NCI-H146 treated with DMSO at 0.1 percent for 48 hours (cell line): Measurements from ENCODE around the gene PDZD7.

Experiments
- DNase-seq: peaks from one replicate; lab custom pipeline; 2025; ENCODE audit not compliant: unreplicated experiment; lab: John Stamatoyannopoulos, UW

The PDZD7 gene

DNA sequence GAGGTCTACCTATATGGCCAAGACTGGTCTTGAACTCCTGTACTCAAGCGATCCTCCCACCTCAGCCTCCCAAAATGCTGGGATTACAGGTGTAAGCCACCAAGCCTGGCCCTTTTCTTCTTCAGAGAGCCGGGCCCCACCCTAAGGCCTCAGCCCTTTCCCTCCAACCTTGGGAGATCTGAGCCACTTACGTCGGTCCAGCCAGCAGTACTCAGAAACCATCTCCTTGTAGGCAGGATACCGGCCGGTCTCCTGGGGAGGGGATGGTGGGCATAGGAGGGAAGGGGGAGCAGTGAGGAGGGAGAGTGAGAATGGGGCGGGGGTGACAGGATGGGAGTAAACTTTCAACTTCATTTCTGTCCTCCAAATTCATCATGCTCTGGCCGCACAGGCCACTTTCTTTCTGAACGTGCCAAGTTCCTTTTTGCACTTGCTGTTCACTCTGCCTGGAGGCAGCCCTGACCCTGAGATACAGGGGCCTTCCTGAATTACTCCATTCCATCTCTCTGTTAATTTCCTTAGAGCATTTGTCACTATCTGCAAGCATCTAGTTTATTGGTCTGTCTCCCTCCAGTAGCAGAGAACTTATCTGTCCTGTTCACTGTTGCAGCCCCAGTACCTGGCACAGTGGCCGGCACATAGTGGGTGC, 10.4 kb downstream of the PDZD7 start:
- no peak for DNase-seq

DNA sequence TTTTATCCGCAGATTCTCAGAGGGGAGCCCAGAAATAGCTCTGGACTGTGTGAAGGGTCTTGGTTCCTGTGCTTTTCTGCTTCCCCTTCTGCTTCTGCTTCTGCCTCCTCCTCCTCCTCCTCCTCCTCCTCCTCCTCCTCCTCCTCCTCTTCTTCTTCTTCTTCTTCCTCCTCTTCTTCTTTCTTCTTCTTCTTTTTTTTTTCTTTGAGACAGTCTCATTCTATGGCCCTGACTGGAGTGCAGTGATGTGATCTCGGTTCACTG, 11.6 kb downstream of the PDZD7 start:
- no peak for DNase-seq

DNA sequence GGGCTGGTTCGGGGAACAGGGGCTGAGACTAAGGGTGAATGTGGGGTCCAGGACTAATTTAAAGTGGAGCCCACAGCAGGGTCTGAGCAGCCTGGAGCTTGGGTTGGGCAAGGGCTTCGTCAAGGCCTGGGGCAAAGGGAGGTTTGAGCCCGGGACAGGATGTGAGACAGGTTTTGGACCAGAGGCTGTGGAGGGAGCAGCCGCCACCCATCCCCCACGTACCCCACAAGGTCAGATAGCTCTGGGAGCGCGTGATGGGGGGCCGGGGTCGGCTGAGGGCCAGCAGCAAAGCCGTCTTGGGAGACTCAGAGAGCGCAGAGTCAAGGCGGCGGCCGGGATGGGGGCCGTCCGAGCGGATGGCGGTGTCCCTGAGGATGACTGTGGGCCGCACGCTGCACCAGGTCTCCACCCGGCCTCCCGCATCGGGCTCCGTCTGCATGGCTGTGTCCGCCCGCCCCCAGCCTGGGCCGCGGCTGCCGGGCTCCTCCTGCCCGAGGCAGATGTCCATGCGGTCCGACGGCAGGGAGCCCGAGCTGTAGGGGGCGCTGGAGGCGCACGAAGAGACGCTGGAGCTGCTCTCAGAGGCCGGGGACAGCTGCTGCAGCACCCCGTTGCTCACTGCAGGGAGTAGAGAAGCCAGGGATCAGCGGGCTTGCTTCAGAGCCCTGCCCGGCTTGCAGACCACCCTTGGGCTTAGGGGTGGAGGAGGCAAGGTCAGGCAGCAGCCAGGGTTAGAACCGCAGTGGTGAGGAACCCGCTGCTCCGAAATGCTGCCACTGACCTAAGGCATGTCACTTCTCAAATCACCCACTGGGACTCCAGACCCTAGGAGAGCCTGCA, 12.1 kb downstream of the PDZD7 start:
- peak; percentile 66 for DNase-seq

DNA sequence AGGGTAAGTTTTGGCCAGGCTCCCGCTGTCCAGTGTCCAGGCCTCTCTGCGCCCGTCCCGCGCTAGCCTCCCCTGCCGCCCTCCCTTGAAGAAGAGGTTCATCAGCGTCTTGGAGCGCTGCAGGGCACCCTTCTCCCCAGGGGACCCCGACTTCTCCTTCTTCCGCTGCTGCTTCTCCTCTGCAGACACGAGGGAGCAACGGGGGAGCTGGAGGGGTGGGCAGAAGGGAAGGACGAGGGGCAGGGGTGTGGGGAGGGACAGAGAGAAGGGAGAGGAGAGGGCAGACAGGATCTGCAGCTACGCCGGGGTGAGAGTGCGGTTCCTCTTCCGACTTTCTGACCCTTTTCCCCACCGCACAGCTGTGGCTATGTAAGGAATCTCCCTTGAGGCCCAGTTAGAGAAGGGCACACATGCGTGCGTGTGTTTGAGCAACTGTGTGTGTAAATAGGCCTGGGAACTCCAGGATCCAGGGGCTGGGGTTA, 12.8 kb downstream of the PDZD7 start:
- DNase-seq = no peak

DNA sequence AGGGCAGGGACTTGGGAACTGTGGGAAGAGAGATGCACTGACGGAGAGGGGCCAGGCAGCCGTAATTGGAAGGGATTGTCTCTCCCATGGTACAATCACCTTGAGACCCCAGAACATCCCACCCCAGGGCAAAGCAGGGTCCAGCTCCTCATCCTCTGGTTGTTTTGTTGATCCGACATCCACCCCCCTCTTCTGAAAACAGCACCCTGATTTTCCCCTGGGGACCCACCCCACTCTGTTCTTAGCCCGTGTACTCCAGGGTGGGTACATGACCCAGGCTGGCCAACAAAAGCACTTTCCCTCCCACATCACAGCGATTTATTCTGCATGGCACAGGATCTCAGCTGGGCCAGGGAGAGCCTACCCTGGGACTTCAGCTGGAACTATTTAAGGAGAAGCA, 14.1 kb downstream of the PDZD7 start:
- DNase-seq = no peak

DNA sequence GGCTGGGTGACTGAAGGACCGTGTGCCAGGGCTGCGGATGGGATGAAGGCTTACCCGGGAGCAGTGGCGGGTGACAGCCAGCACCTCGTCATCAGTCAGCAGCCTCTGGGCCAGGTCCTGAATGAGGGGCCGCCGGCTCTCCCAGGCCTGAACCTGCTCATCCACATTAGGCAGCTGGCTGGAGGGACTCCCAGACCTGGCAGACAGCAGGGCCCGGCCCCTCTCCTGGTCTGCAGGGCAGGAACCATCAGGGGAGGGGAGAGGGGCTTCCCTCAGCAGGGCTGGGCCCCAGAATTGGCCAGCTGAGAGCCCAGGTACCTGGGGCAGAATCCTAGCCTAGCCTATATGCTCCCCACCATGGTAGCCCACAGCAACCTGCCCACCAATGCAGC, 15.4 kb downstream of the PDZD7 start:
- no peak for DNase-seq

DNA sequence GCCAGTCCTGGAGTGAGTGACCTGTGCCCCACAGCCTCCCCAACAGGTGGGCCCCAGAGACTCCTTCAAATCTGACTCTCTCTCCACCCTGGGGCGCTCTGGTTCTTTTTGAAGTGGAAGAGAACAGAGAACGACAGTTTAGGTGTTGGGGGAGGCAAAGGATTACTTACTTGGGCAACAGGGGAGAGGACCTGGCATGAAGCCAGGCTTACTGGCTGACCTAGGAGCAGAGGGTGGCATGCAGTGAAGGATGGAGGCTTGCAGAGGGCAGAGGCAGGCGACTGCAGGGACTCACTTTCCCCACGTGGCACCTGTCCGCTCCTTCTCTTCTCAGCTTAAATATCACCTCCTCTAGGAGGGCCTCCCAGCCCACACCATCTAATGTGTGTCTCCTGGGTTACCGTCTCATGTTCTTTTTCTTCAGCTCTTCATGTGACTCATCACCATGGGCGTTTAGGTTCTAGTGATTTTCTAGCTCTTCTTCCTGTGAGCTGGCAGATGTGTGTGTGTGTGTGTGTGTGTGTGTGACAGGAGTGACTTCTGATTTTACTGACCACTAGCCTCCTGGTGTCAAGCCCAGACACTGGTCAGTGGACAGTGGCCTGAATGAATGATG, 15.9 kb downstream of the PDZD7 start:
- no peak for DNase-seq

DNA sequence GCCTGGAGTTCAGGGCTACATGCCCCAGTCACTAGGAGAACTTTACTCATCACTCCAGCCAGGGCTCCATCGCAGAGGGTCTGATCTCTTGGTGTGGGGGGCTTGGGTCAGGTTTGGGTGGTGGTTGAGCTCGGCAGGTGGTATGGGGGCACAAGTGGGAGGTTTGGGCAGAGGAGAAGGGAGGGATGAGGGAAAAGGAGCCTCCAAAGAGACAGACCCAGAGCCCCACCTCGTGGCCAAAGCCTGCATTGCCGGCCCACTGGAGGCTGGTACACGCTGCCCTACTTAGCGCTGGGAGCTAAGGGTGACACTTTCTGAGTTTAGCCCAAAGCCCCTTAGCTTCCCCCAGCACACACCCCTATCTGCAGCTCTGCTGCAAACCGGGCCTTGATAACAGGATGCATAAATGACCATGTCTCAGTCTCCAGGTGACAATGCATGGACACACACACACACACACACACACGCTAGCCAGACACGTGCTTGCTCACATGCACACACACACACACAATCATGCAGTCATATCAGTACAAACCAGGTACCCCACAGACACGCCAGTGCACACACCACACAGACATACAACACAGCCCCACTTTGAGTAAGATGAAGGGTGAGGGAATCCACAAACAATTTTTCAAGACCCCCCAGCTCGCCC, 16.6 kb downstream of the PDZD7 start:
- DNase-seq = peak; percentile 40

DNA sequence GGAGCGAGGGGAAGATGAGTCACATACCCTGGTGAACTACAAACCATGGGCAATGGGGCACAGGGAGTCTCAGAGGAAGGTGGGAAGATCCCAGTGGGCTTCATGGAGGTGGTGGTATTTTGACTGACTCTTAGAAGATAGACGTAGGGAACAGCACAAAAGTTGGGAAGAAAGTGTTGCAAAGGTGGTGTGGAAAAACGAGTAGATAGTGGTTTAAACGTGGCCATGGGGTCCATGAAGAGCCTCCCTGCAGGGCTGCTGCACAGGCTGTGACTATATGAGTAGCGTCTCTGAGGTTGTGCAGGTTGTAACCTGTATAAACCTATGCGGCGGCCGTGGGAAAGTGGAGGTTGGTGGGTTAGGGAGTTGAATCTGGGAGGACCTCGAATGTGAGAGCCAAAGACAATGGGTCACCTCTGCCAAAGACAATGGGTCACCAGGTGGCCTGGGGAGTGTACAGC, 17.5 kb downstream of the PDZD7 start:
- no peak for DNase-seq

DNA sequence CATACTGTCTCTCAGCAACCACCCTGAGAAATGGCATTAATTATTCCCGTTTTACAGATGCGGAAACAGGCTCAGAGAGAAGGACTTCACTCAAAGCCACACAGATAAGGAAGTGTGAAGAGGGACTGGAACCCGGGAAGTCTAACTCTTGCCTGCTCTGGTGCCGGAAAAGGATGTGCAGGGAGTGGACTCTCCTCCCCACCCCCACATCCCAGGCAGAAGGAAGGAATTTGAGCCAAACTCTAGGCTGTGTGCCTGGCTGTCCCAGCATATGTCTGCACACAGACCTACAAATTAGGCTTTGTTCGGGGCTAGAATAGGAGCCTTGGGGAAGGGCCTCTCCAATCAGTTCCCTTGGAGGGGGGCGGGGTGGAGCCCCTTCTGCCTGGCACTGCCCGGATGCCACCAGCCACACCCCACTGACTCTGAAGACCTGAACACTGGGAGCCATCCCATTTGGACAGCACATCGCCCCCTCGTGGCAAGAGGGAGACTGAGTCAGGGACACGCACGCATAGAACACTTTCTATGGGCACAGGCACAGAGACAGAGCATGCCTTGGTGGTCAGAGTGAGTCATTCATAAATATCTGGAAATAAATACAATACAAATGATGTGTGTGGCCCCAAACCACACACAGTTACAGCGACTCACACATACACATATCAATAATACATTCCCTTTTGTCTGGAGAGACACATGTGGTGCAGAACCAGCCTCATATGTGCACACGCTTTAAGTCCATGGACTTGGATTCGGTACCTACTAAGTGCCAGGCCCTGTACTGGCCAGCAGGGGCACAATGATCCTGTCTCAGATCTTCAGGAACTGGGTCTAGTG, 18.2 kb downstream of the PDZD7 start:
- DNase-seq = peak; percentile 50

DNA sequence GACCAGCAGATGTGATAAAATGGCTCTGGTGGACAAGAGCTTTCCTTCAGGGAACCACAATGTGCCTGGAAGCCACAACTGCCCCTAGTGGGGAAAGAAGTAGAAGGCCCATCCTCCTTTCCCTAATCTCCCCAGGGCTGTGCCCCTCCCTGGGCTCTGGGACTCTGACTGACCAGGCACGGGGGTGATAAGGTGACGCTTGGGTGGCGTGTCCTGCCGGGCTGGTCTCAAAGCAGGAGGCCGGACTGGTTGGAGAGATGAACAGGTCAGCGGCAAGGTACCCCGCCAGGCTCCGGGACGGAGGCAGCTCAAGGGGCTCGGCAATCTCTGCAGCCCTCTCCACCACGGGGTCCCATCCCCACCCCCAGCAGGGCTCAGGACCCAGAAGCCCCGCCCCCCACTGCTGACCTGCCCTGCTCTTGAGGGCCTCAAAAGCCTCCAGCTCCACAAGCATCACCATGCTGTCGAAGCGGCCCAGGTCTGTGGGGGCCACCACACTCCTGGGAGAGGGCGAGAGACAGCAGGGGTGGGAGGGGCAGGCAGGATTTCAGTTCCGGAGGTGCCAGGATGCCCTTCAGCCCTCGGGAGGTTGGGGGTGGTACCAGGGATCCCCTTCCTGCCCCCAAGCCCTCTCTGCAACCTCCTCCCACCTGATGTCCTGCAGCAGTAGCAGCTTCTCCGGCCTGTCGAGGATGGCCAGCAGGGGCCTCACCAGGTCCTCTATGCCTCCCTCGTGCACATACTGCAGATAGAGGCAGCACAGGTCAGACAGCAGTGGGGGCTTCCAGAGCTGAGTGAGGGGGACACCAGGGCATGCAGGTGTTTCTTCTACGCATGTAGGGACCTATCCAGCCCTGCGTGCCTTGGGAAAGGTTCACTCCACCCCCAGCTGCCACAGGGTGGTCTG, 19.2 kb downstream of the PDZD7 start:
- no peak for DNase-seq

DNA sequence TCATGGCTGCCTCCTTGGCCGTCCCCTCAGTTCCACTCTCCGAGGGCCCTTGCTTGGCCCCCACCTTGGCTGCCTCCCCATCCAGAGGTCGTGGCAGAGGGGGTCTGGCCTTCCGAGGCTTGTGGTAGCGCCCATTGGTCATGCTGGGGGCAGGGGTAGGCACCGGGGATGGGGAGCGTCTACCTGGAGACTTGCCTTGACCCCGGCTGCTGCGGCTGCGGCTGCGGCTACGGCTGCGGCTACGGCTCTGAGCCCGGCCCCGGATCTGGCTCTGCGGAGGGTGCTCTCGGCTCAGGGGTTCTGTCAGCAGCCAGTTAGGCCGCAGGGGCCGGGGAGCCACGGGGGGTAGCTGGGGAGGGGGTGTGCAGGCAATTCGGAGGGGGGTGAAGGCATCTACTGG, 20.6 kb downstream of the PDZD7 start:
- no peak for DNase-seq

DNA sequence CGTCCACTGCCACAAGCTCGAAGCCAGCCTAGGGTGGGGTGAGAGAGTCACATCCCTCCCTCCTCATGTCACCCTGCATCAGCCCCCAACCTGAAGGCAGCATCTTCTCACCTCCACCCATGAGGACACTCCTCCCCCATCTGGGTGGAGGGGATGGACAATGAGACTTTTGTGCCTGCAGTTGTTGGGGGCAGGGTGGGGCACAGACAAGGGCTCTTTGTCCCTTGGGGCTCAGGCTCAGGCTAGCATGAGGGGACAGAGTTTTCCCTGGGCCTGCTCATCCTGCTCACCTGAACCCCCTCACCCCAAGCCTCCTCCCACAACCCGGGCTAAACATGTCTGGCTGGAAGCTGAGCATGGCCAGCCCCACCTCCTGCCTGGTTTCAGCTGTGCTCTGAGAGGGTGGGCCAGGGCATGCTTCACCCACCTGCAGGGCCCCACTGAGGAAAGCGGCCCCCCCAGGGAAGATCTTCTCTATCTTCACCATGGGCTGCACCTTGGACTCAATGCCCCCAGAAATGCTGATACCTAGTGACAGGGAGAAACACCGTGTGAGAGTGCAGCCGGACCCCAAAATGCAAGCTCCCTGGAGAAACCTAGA, 22.0 kb downstream of the PDZD7 start:
- no peak for DNase-seq

DNA sequence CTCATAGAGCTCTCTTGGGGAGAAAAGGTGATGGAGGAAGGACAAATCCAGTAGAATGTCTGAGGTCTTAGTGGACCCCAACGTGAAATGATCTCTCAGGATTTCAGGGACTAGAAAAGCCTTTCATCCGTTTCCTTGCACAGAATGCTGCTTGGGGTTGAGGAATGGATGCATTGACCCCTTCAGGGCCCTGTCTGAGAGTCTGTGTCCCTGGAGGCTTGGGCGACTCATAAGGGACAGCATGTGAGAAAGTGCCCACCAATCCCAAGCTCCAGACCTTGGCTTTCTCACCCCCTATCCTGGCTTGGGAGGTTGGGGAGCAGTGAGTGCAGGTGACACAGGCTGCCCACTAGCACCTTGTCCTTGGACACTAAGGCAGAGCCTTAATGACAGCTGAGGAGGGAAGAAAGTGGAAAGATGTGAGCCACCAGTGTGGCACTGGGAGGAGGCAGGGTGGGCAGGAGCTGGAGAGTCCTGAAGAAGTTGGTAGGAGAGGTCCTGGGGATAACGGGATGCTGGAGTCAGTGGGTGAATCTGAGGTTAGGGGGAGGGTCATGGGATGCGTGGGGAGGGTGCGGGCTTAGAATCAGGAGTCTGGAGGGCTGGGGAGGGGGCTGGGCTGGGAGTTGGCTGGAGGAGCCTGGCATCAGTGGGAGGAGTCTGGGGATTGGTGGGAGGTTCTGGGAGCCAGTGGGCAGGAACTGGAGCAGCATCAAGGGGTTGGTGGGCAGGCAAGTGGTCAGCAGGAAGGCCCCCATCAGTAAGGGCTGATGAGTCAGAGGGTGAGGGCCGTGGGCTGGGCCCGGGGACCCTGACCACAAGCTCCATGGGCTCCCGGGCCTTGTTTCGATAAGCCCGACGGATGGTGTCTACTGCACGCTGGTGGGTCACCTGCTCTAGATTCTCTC, 22.8 kb downstream of the PDZD7 start:
- no peak for DNase-seq

DNA sequence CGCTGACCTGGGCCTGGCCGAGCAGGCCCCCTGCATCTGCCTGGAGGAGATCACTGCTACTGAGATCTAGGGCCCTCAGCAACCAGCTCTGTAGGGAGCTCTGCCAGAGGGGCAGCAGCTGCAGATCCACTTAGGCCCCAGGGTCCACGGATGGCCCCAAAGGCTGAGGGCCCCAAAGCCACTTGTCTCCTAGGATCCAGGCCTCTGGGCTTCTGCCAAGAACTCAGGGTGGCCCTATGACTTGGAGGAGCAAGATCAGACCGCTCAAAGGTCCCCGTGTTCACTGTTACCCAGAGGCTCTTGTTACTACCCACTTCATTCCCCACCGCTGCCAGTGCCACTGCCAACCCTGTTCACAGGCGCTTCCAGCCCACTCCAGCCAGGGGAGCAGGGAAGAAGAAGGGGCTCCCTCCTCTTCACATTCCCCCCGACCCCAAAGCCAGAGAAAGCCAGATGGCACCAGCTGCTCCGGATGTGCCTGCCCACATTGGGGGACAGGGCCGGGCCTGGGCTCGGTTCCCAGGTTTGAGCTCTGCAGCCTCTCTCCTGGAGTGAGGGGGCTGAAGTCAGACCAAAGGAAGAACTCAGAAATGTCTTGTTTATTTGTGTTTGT, 23.7 kb downstream of the PDZD7 start:
- no peak for DNase-seq

DNA sequence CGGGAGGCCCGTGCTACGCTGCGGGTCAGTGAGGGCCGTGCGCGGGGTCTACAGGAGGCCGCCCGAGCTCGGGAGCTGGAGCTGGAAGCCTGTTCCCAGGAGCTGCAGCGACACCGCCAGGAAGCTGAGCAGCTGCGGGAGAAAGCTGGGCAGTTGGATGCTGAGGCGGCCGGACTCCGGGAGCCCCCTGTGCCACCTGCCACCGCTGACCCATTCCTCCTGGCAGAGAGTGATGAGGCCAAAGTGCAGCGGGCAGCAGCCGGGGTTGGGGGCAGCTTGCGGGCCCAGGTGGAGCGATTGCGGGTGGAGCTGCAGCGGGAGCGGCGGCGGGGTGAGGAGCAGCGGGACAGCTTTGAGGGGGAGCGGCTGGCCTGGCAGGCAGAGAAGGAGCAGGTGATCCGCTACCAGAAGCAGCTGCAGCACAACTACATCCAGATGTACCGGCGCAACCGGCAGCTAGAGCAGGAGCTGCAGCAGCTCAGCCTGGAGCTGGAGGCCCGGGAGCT, 24.3 kb downstream of the PDZD7 start:
- DNase-seq = no peak

DNA sequence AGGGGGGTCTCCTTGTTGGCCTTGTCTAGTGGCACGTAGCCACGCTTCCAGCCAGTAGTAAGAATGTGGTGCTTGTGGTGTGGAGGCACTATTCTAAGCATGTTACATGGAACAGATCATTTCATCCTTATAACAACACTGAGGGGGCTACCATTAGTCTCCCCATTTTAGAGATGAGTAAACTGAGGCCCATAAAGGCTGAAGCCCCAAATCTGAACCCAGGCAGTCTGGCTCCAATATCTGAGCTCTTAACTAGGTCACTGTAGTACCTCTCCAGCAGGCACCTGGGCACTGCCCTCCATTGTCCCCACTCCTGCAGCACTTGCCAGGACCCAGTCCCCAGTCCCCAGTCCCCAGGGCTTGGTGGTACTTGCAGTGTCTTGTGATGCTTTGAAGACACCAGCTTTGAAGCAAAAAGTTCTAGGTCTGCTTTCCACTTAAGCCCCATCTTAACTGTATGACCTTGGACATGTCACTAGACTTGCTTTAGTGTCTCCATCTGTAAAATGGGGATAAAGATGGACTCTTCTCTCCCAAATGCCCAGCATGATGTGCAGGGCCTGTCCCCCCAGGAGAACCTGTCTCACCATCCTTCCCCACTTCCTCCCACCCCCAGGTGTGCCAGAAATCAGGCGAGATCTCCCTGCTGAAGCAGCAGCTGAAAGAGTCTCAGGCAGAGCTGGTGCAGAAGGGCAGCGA, 24.9 kb downstream of the PDZD7 start:
- DNase-seq = no peak
